Heart right ventricle (tissue), 16 donors: ENCODE data around the gene ARL13B. TPM values are rescaled to one million over a fixed set of nuclear protein-coding genes. Genes with fewer than 3 reads are reported as not detected.

Experiments
- ATAC-seq, 8 donors: fragments of 200-7000 bp; cut with Tn5 transposase; one replicate each; pipeline ENCODE4 v1.9.1; 2020; ENCODE audit warnings: mild to moderate bottlenecking in 8 of 8, moderate library complexity in 8 of 8, moderate number of reproducible peaks in 1 of 8
- DNase-seq, 2 donors: peaks; one replicate each; pipeline ENCODE4 v3.0.0-alpha.2; 2020
- H3K27ac ChIP-seq, 10 donors: fragments of 200-600 bp; sonication (generic) in 2 of 10; one replicate each; pipeline versions ENCODE4 v1.5.0 to v1.8.0; 2020 to 2022; ENCODE audit warnings: mild to moderate bottlenecking in 3 of 10
- H3K27me3 ChIP-seq, 7 donors: fragments of 200-600 bp; one replicate each; pipeline ENCODE4 v1.8.0; 2021 to 2022; ENCODE audit warnings: mild to moderate bottlenecking in 2 of 7
- H3K36me3 ChIP-seq, 9 donors: fragments of 200-600 bp; sonication (generic) in 1 of 9; one replicate each; pipeline versions ENCODE4 v1.5.0 to v1.8.0; 2020 to 2022; ENCODE audit warnings: mild to moderate bottlenecking in 2 of 9
- H3K4me1 ChIP-seq, 9 donors: fragments of 200-600 bp; sonication (generic) in 1 of 9; one replicate each; pipeline versions ENCODE4 v1.5.0 to v1.8.0; 2020 to 2022; ENCODE audit warnings: mild to moderate bottlenecking in 4 of 9
- H3K4me3 ChIP-seq, 10 donors: fragments of 200-600 bp; sonication (generic) in 2 of 10; one replicate each; pipeline versions ENCODE4 v1.5.0 to v1.8.0; 2020 to 2022; ENCODE audit warnings: mild to moderate bottlenecking in 7 of 10, moderate library complexity in 2 of 10
- H3K9me3 ChIP-seq, 11 donors: fragments of 200-600 bp in 10 of 11; sonication (generic) in 2 of 11; one replicate each; pipeline versions ENCODE4 v1.5.0 to v1.8.0; 2013 to 2022; ENCODE audit warnings: mild to moderate bottlenecking in 2 of 11, control low read depth in 1 of 11, moderate library complexity in 1 of 11
- WGBS, 2 donors: extraction: QIAGEN DNeasy Blood & Tissue Kit; methylation state at CpG; one replicate each; pipeline ENCODE4 v1.1.7; 2013; ENCODE audit warnings: inconsistent platforms in 1 of 2; 5-methylcytosine and 5-hydroxymethylcytosine counted together
- intact Hi-C, 10 donors: fragments of 100-400 bp; cut with DNase I; formaldehyde crosslinking; loops; one replicate each; pipeline versions ENCODE4 v1.11.1 to v1.14.2; 2022
- polyA plus RNA-seq, 2 donors: library from polyadenylated mRNA; stranded (reverse); fragments of 200-250 nt; gene quantifications; one replicate each; pipeline ENCODE4 v1.2.3, GENCODE V29; 2013
- total RNA-seq, 10 donors: library from RNA; stranded (reverse); fragmentation: NEBNext Ultra II Directional in 3 of 10; extraction: Animal tissue kit (Norgen Biotek cat#: 25700) in 3 of 10; gene quantifications; one replicate each; pipeline versions ENCODE4 v1.2.1 to v1.2.4, GENCODE V29; 2021 to 2023
- TF ChIP-seq, protein P1 (sequence below), 9 donors: fragments of 200-600 bp; sonication (generic) in 2 of 9; IDR thresholded peaks; one replicate each; pipeline versions ENCODE4 v1.5.0 to v1.8.0; 2021 to 2022; ENCODE audit warnings: antibody characterized with exemption in 9 of 9, mild to moderate bottlenecking in 5 of 9, moderate library complexity in 1 of 9
- donor health status: Arrhythmogenic right ventricular cardiomyopathy.
- donor health status: ischemic (EF 13 %, LVEDD 7.1; RV severe dilation, severe dysfunction).
- donor health status: healthy with polysubstance abuse.
- donor health status: DM: no; HTN: yes; CAD: no.
- donor health status: DM: no; HTN: no; CAD: no.
- donor health status: ischemic (EF 25% LVEDD 6.9; RV normal size, moderate dysfunction).
- donor health status: ischemic (EF 25% LVEDD 5.7; RV mildly dilated, moderate dysfunction).
- donor health status: healthy.
- donor health status: DM: yes; HTN: yes; CAD: no.
- donor health status: Ischemic cardiomyopathy.
- donor health status: ischemic (EF 35%, LVEDD 5.7; RV mildly dilated, moderate dysfunction).
- donor health status: nonischemic (EF 11% LVEDD 7.7; RV severe dilation, severe dysfunction).
- donor health status: DM: yes; HTN: yes; CAD: no.
- donor health status: PGD.
- donor health status: ischemic (EF 29% LVEDD 5.4; RV normal size, mild dysfunction).
- donor health status: nonischemic (EF 23%, LVEDD 6.1; RV moderate dilation, normal function).

The ARL13B gene
- total and polyA plus RNA-seq, 12 donors: 2.2 to 7.4 (median 4.3) TPM

DNA sequence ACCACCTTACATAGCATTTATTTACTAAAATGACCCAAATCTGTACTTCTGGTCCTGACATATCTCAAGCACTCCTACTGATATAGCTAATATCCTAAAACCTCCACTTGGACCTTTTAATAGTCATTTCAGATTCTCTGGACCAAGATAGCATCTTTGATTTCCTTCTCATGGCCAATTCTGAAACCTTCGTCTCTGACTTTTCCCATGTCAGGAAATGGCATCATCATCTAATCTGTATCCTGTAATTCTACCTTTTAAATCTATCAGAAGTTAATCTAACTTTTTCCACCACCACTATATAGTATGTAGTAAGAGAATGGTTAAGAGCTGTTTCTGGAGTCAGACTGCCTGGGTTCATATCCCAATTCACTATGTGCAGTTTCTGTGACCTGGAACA lies 32.2 kb downstream of the ARL13B start:
- Histone ChIP-seq H3K36me3 (peaks cover 0 to 5% (median 0%) of the 10 kb centered on the region in 9 donors), H3K4me1 (peaks cover 0 to 8% (median 0%) of the 10 kb centered on the region in 9 donors), H3K27me3 (no peaks in the 10 kb centered on the region), H3K27ac (no peak overlapping the region), H3K9me3 (no peaks in the 10 kb centered on the region), H3K4me3 (no peak overlapping the region)
- DNase-seq (no peak), ATAC-seq (no peak)
- TF ChIP-seq, protein P1, sequence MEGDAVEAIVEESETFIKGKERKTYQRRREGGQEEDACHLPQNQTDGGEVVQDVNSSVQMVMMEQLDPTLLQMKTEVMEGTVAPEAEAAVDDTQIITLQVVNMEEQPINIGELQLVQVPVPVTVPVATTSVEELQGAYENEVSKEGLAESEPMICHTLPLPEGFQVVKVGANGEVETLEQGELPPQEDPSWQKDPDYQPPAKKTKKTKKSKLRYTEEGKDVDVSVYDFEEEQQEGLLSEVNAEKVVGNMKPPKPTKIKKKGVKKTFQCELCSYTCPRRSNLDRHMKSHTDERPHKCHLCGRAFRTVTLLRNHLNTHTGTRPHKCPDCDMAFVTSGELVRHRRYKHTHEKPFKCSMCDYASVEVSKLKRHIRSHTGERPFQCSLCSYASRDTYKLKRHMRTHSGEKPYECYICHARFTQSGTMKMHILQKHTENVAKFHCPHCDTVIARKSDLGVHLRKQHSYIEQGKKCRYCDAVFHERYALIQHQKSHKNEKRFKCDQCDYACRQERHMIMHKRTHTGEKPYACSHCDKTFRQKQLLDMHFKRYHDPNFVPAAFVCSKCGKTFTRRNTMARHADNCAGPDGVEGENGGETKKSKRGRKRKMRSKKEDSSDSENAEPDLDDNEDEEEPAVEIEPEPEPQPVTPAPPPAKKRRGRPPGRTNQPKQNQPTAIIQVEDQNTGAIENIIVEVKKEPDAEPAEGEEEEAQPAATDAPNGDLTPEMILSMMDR (IDR thresholded peaks at IDR 0.05): no peak
- WGBS, 2 donors: 53 to 67% methylated on average over 1 of the region's 1 CpG
- intact Hi-C loops: no loop called here

DNA sequence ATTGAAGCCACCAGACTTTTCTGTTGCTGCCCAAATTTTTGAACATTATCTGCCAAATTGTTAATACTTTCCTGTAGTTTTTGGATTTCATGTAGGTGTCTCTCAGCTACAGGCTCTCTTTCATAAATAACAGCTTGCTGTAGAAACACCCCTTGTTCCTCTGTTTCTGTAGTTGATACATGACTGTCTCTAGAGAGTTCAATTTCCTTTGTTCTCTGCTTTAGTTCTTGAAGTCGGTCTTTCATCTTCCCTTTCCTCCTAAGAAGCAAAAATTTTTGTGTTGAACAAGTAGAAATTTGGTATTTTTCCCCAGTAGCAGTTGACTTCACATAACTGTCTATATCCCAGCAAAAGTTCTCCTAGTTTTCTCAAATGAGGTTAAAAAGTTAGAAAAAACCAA lies 35.1 kb downstream of the ARL13B start:
- Histone ChIP-seq H3K9me3 (no peaks in the 10 kb centered on the region), H3K36me3 (peaks cover 0 to 5% (median 0%) of the 10 kb centered on the region in 9 donors), H3K4me3 (no peak overlapping the region), H3K27ac (no peak overlapping the region), H3K27me3 (no peaks in the 10 kb centered on the region), H3K4me1 (peaks cover 0 to 8% (median 0%) of the 10 kb centered on the region in 9 donors)
- TF ChIP-seq, protein P1 (IDR thresholded peaks at IDR 0.05): no peak
- WGBS, 2 donors: 62 to 74% methylated on average over 1 of the region's 1 CpG
- no peak for ATAC-seq
- no peak for DNase-seq
- intact Hi-C loops: no loop called here

DNA sequence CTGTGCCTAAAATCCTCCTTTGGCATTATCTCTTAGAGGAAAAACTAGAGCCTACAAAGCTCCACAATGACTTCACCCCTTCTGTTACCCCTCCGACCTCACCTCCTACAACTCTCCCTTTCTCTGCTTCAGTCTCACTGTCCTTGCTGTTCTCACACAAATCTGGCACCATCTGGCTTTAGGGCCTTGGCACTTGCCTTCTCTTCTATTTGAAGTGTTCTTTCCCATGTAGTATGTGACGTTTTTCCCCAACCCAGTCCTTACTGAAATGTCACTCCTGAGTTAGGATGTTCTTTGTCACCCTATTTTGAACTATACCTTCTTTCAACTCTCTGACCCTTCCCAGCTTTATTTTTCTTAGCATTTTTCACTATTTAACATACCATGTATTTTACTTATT lies 39.7 kb downstream of the ARL13B start:
- Histone ChIP-seq H3K27ac (no peak overlapping the region), H3K27me3 (no peaks in the 10 kb centered on the region), H3K36me3 (peaks cover 0 to 10% (median 0%) of the 10 kb centered on the region in 9 donors), H3K9me3 (no peaks in the 10 kb centered on the region), H3K4me3 (no peak overlapping the region), H3K4me1 (peaks cover 0 to 4% (median 0%) of the 10 kb centered on the region in 9 donors)
- no peak for DNase-seq
- 75 to 82% methylated on average over 2 of the region's 2 CpGs for WGBS, 2 donors
- intact Hi-C loops: no loop called here
- ATAC-seq: no peak
- TF ChIP-seq, protein P1 (IDR thresholded peaks at IDR 0.05): no peak

DNA sequence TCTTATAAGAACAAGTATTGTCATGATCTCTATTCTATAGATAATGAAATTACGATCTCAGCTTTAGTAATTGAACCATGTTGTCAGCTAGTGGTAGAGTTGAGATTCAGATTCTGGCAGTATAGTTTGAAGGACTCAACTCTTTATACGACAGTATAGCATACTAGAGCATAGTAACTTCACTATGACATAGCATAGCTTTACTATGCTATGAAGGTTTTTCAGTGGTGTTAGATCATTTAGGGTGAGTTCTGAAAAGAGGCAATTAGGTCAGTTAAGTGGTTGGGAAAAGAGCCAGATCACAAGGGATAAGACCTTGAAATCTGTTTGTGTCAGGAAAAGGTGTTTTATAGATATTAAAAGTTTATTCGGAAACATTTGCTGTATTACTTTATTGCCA lies 40.3 kb downstream of the ARL13B start:
- TF ChIP-seq, protein P1 (IDR thresholded peaks at IDR 0.05): no peak
- intact Hi-C loops: no loop called here
- peaks cover 0 to 4% (median 0%) of the 10 kb centered on the region in 9 donors for H3K4me1 ChIP-seq
- 76 to 78% methylated on average over 3 of the region's 3 CpGs for WGBS, 2 donors
- H3K9me3 ChIP-seq: no peaks in the 10 kb centered on the region
- ATAC-seq: no peak
- no peaks in the 10 kb centered on the region for H3K27me3 ChIP-seq
- H3K4me3 ChIP-seq: no peak overlapping the region
- DNase-seq: no peak
- H3K36me3 ChIP-seq: peaks cover 0 to 10% (median 0%) of the 10 kb centered on the region in 9 donors
- no peak overlapping the region for H3K27ac ChIP-seq
